MCF 10A (cell line): ENCODE measurements around the gene SCARB1. TPM values are rescaled to one million over a fixed set of nuclear protein-coding genes. Genes with fewer than 3 reads are reported as not detected.

Experiments
- BruUV-seq: library from RNA; stranded (reverse); fragments of 400-500 nt; replicated peaks from 2 replicates; lab custom pipeline; 2021; lab: Mats Ljungman, UMichigan
- CTCF ChIA-PET: fragments of 300-600 bp; sonication (Branson Sonifier 250); formaldehyde crosslinking; extraction: SDS; loops from one replicate; lab custom pipeline; 2021; ENCODE audit warnings: antibody characterized with exemption, inconsistent platforms; lab: Yijun Ruan, JAX
- POLR2A ChIA-PET: fragments of 300-600, 350-650 bp; sonication (Branson Sonifier 250); formaldehyde crosslinking; extraction: SDS; loops from one replicate; lab custom pipeline; 2020; ENCODE audit warnings: antibody characterized with exemption, inconsistent platforms; lab: Yijun Ruan, JAX
- DNase-seq: peaks from one replicate; pipeline ENCODE4 v3.0.0-alpha.2; 2018; ENCODE audit not compliant: unreplicated experiment
- H3K27ac Mint-ChIP-seq: one replicate; pipeline ENCODE4 v1.8.0; 2022; ENCODE audit warnings: mild to moderate bottlenecking, low read depth, mixed read lengths; ENCODE audit not compliant: unreplicated experiment
- H3K27me3 Mint-ChIP-seq: one replicate; pipeline ENCODE4 v1.8.0; 2022; ENCODE audit warnings: mixed read lengths; ENCODE audit not compliant: insufficient read depth, unreplicated experiment
- H3K36me3 Mint-ChIP-seq: one replicate; pipeline ENCODE4 v1.8.0; 2022; ENCODE audit warnings: mild to moderate bottlenecking, moderate library complexity, mixed read lengths; ENCODE audit not compliant: insufficient read depth, unreplicated experiment
- H3K4me1 Mint-ChIP-seq: one replicate; pipeline ENCODE4 v1.8.0; 2022; ENCODE audit warnings: mixed read lengths; ENCODE audit not compliant: insufficient read depth, unreplicated experiment
- H3K4me3 Mint-ChIP-seq: one replicate; pipeline ENCODE4 v1.8.0; 2022; ENCODE audit warnings: mild to moderate bottlenecking, moderate library complexity, mixed read lengths; ENCODE audit not compliant: unreplicated experiment
- H3K9me3 Mint-ChIP-seq: one replicate; pipeline ENCODE4 v1.8.0; 2022; ENCODE audit warnings: mixed read lengths; ENCODE audit not compliant: unreplicated experiment
- CTCF ChIP-seq: fragments of 200-600 bp; IDR thresholded peaks from one replicate; pipeline ENCODE4 v1.8.0; 2022; ENCODE audit warnings: antibody characterized with exemption, mild to moderate bottlenecking; ENCODE audit not compliant: unreplicated experiment
- intact Hi-C: fragments of 100-400 bp; cut with micrococcal nuclease; formaldehyde crosslinking; loops from 2 replicates; pipeline ENCODE4 v1.14.1; 2022
- total RNA-seq: library from RNA; stranded (reverse); gene quantifications from 2 replicates; pipeline ENCODE4 v1.2.3, GENCODE V29; 2022

SCARB1 gene
- total RNA-seq, 1 experiment from 2014 or later: 71.0 TPM

GRCh38 chr12:124792156-124792555 lies 71.5 kb downstream of the SCARB1 start:
- Mint-ChIP-seq H3K36me3 (peaks cover 87% of the 10 kb centered on the region), H3K4me1 (no peaks in the 10 kb centered on the region), H3K27me3 (no peaks in the 10 kb centered on the region), H3K9me3 (no peaks in the 10 kb centered on the region), H3K27ac (no peak overlapping the region), H3K4me3 (no peak overlapping the region)
- no TSS peak for BruUV-seq
- ChIA-PET POLR2A (no interaction called here), CTCF (interaction anchor here (1.2 to 1.5 kb wide), 2 partner anchors 21 to 28 kb away, joined by 3 to 5 read pairs; no protein-coding TSS in a partner anchor)
- no peak for TF ChIP-seq CTCF
- intact Hi-C loops: no loop called here
- no peak for DNase-seq

GRCh38 chr12:124790650-124791400 lies 72.8 kb downstream of the SCARB1 start:
- H3K27me3 Mint-ChIP-seq: no peaks in the 10 kb centered on the region
- ChIA-PET POLR2A (interaction anchor here (0.8 kb wide), 1 partner anchor 35 kb away, joined by 3 read pairs; no protein-coding TSS in a partner anchor), CTCF (interaction anchor here (1.5 kb wide), 1 partner anchor 20 kb away, joined by 5 read pairs; no protein-coding TSS in a partner anchor)
- no peak overlapping the region for H3K27ac Mint-ChIP-seq
- BruUV-seq: no TSS peak
- no peak for TF ChIP-seq CTCF
- no peak for DNase-seq
- intact Hi-C loops: no loop called here
- no peaks in the 10 kb centered on the region for H3K9me3 Mint-ChIP-seq
- no peaks in the 10 kb centered on the region for H3K4me1 Mint-ChIP-seq
- H3K4me3 Mint-ChIP-seq: no peak overlapping the region
- H3K36me3 Mint-ChIP-seq: peaks cover 86% of the 10 kb centered on the region

- BruUV-seq: no TSS peak
- CTCF ChIA-PET: interaction anchor here (0.7 kb wide), 1 partner anchor 55 kb away, joined by 3 read pairs; no protein-coding TSS in a partner anchor
- POLR2A ChIA-PET: no interaction called here
- Mint-ChIP-seq H3K4me3 (no peak overlapping the region), H3K27me3 (no peaks in the 10 kb centered on the region), H3K4me1 (no peaks in the 10 kb centered on the region), H3K27ac (no peak overlapping the region), H3K36me3 (peaks cover 90% of the 10 kb centered on the region), H3K9me3 (no peaks in the 10 kb centered on the region)
- intact Hi-C loops: no loop called here
- DNase-seq: no peak
- TF ChIP-seq CTCF: no peak
These were observed 74.6 kb downstream of the SCARB1 start for GRCh38 chr12:124788936-124789555.
